Loucy (cell line): ENCODE results near the gene RALB.

Experiments used
- H2AFZ ChIP-seq: fragments of 200-600 bp; sonication (generic); 2 replicates; pipeline ENCODE4 v1.6.0; 2016; ENCODE audit warnings: antibody characterized with exemption, mild to moderate bottlenecking, low read length, moderate library complexity
- H3F3A ChIP-seq: fragments of 200-600 bp; 2 replicates; pipeline ENCODE4 v1.6.0; 2016; ENCODE audit warnings: antibody characterized with exemption, low read depth, mild to moderate bottlenecking
- H3K27me3 ChIP-seq: fragments of 200-600 bp; sonication (generic); 2 replicates; pipeline ENCODE4 v1.6.1; 2014; ENCODE audit warnings: low read length, mild to moderate bottlenecking; ENCODE audit not compliant: insufficient read depth, poor library complexity, severe bottlenecking
- H3K36me3 ChIP-seq: fragments of 200-600 bp; sonication (generic); 2 replicates; pipeline ENCODE4 v1.6.1; 2016; ENCODE audit warnings: low read length; ENCODE audit not compliant: insufficient read depth
- H3K4me1 ChIP-seq: fragments of 200-600 bp; sonication (generic); 2 replicates; pipeline ENCODE4 v1.5.1; 2014; ENCODE audit warnings: low read length, mild to moderate bottlenecking; ENCODE audit not compliant: insufficient read depth, poor library complexity, severe bottlenecking
- H3K4me2 ChIP-seq: fragments of 200-600 bp; sonication (generic); 2 replicates; pipeline ENCODE4 v1.6.0; 2014; ENCODE audit warnings: antibody characterized with exemption, low read length, low read depth, mild to moderate bottlenecking; ENCODE audit not compliant: poor library complexity, severe bottlenecking
- H3K4me3 ChIP-seq: fragments of 200-600 bp; sonication (generic); 2 replicates; pipeline ENCODE4 v1.5.1; 2014; ENCODE audit warnings: low read length, mild to moderate bottlenecking, mixed read lengths; ENCODE audit not compliant: poor library complexity, severe bottlenecking
- H3K79me2 ChIP-seq: fragments of 200-600 bp; sonication (generic); 2 replicates; pipeline ENCODE4 v1.6.1; 2014; ENCODE audit warnings: low read length; ENCODE audit not compliant: insufficient read depth
- H3K9ac ChIP-seq: fragments of 200-600 bp; sonication (generic); 2 replicates; pipeline ENCODE4 v1.6.0; 2014; ENCODE audit warnings: mild to moderate bottlenecking, low read depth, low read length, moderate library complexity; ENCODE audit not compliant: poor library complexity, severe bottlenecking
- H3K9me2 ChIP-seq: fragments of 200-600 bp; sonication (generic); replicated peaks from 2 replicates; pipeline ENCODE4 v1.6.1; 2016; ENCODE audit warnings: low read depth, low read length, mixed read lengths
- H3K9me3 ChIP-seq: fragments of 200-600 bp; sonication (generic); 2 replicates; pipeline ENCODE4 v1.6.1; 2014; ENCODE audit warnings: mild to moderate bottlenecking, antibody characterized with exemption, low read length, low read depth; ENCODE audit not compliant: insufficient read depth
- H4K20me1 ChIP-seq: fragments of 200-600 bp; sonication (generic); 2 replicates; pipeline ENCODE4 v1.6.0; 2014; ENCODE audit warnings: antibody characterized with exemption, low read length, mild to moderate bottlenecking; ENCODE audit not compliant: insufficient read depth, poor library complexity, severe bottlenecking
- EZH2phosphoT487 ChIP-seq: fragments of 200-600 bp; IDR thresholded peaks from 2 replicates; pipeline ENCODE4 v1.6.1; 2018; ENCODE audit warnings: antibody characterized with exemption, mild to moderate bottlenecking, moderate library complexity, borderline replicate concordance
- TF ChIP-seq, protein P1 (sequence below): fragments of 200-600 bp; sonication (generic); conservative IDR thresholded peaks from 2 replicates; pipeline ENCODE4 v1.5.1; 2014; ENCODE audit warnings: mild to moderate bottlenecking, antibody characterized with exemption, low read length

RALB gene

DNA sequence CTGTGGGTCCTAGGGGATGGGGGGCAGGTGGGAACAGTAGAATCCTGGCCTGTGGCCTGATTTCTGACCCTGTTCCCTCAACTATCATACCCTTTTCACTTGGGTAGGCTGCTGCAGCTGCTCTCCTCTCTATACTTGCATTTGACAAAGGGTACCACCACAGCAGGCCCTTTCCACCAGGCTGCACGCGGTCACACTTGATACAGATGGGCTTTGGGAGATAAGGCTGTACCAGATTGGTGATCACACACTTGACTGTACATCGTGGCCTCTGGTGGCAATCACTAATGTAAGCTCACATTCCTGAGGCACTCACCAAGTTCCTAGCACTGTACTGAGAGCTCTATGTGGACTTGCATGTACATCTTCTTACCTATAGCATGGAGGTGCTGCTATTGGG, 1.6 kb upstream of the RALB start:
- Histone ChIP-seq H3K4me2 (peak overlapping the region; percentile 95), H3F3A (no peaks in the 10 kb centered on the region), H4K20me1 (no peaks in the 10 kb centered on the region), H3K4me3 (no peak overlapping the region), H2AFZ (no peak overlapping the region), H3K79me2 (peaks cover 29% of the 10 kb centered on the region), H3K27me3 (no peaks in the 10 kb centered on the region), H3K9me2 (no peaks in the 10 kb centered on the region), H3K36me3 (no peaks in the 10 kb centered on the region), H3K9ac (no peak overlapping the region), H3K9me3 (no peaks in the 10 kb centered on the region), H3K4me1 (peaks cover 46% of the 10 kb centered on the region)
- TF ChIP-seq, protein P1, sequence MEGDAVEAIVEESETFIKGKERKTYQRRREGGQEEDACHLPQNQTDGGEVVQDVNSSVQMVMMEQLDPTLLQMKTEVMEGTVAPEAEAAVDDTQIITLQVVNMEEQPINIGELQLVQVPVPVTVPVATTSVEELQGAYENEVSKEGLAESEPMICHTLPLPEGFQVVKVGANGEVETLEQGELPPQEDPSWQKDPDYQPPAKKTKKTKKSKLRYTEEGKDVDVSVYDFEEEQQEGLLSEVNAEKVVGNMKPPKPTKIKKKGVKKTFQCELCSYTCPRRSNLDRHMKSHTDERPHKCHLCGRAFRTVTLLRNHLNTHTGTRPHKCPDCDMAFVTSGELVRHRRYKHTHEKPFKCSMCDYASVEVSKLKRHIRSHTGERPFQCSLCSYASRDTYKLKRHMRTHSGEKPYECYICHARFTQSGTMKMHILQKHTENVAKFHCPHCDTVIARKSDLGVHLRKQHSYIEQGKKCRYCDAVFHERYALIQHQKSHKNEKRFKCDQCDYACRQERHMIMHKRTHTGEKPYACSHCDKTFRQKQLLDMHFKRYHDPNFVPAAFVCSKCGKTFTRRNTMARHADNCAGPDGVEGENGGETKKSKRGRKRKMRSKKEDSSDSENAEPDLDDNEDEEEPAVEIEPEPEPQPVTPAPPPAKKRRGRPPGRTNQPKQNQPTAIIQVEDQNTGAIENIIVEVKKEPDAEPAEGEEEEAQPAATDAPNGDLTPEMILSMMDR: no peak
- TF ChIP-seq EZH2phosphoT487: no peak

DNA sequence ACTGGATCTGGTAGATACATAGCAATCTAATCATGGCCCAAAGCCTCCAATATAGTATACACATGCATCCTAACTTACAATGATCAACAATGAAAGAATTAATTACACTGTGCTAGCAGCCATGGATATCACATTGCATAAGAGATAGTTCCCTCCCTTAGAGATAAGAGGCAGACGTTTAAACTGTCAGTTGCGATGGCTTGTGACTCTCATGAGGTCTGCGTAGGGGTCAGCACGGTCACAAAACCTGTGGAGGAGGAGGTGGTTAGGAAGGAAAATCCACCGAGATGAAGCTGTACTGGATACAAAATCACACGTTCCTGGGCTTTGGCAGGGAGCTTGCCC, 800 bp upstream of the RALB start:
- Histone ChIP-seq H3K4me2 (peak overlapping the region; percentile 95), H3K79me2 (peaks cover 31% of the 10 kb centered on the region), H2AFZ (peak overlapping the region; percentile 99), H3K4me3 (peak overlapping the region; percentile 79), H3K9me2 (no peaks in the 10 kb centered on the region), H3K27me3 (no peaks in the 10 kb centered on the region), H3K9me3 (no peaks in the 10 kb centered on the region), H3K36me3 (no peaks in the 10 kb centered on the region), H4K20me1 (no peaks in the 10 kb centered on the region), H3K9ac (peak overlapping the region; percentile 70), H3K4me1 (peaks cover 53% of the 10 kb centered on the region), H3F3A (no peaks in the 10 kb centered on the region)
- TF ChIP-seq, protein P1: no peak
- TF ChIP-seq EZH2phosphoT487: no peak

DNA sequence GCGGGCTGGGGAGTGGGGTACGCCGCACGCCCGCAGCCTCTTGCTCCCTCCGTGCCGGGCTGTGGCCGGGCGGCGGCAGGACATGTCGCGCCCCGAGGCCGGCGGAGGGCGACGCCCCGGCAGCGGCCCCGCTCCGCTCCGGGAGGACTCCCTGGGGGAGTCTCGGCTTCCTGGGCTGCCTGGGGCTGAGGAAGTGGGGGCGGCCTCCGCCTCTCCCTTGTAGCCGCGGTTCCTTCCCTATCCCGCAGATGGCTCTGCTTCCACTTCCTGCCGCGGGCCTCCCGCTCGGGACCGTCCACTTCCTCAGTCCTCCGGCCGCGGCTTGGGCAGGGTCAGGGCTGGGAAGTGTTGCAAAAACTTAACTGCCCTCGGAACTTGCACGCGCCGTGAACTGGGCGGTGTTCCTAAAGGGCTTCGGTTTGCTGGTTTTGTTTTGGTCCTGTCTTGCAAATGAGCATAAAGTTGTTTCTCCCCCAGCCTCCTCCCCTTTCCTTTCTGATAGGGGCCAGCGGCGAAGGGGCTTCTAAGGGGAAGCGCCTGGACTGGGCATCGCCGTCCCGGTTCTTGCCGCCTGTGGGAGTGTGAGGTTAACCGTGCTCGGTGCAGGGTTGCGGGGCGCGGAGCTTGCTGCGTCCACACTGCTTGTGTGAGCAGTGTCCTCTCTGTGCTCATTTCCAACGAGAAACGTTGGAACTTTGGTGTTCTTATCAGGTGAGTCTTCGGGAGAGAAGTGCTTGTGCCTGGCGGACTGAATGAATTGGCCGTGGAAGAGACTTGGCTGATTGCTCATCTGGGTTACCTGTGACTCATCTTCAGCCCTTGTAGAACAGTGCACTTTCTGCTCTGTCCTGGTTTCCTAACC, 600 bp downstream of the RALB start:
- Histone ChIP-seq H2AFZ (peak overlapping the region; percentile 85), H3K4me3 (peak overlapping the region; percentile 79), H3K9ac (peak overlapping the region; percentile 83), H4K20me1 (no peaks in the 10 kb centered on the region), H3F3A (no peaks in the 10 kb centered on the region), H3K27me3 (no peaks in the 10 kb centered on the region), H3K79me2 (peaks cover 34% of the 10 kb centered on the region), H3K36me3 (no peaks in the 10 kb centered on the region), H3K9me3 (no peaks in the 10 kb centered on the region), H3K9me2 (no peaks in the 10 kb centered on the region), H3K4me1 (peaks cover 58% of the 10 kb centered on the region), H3K4me2 (peak overlapping the region; percentile 82)
- TF ChIP-seq, protein P1: peak; percentile 32
- no peak for TF ChIP-seq EZH2phosphoT487
